Measurements from ENCODE around the gene EXOSC7.

EXOSC7 gene

GRCh38 chr3:44948239-44948638 lies 27.8 kb upstream of the EXOSC7 start:
- TF ChIP-seq REST (IDR thresholded peaks at IDR 0.05; ENCODE audit: low read depth) (no peak), TCF12 (IDR thresholded peaks at IDR 0.05; ENCODE audit: low read depth) (no peak), TEAD4 (IDR thresholded peaks at IDR 0.05) (no peak), ZBTB7A (IDR thresholded peaks at IDR 0.05; ENCODE audit: low read depth) (no peak), CEBPB (IDR thresholded peaks at IDR 0.05) (no peak), TAF1 (IDR thresholded peaks at IDR 0.05; ENCODE audit: low read depth) (no peak), EP300 (IDR thresholded peaks at IDR 0.05; ENCODE audit: borderline replicate concordance) (no peak), NFIC (IDR thresholded peaks at IDR 0.05) (no peak), USF1 (IDR thresholded peaks at IDR 0.05) (no peak), RAD21 (IDR thresholded peaks at IDR 0.05; ENCODE audit: low read depth) (no peak), YY1 (IDR thresholded peaks at IDR 0.05; ENCODE audit: low read depth) (no peak), FOXM1 (IDR thresholded peaks at IDR 0.05; ENCODE audit: borderline replicate concordance, low read depth) (no peak), CREB1 (IDR thresholded peaks at IDR 0.05; ENCODE audit: low read depth) (no peak), EGR1 (IDR thresholded peaks at IDR 0.05) (no peak), MAX (IDR thresholded peaks at IDR 0.05) (no peak)

- no peak for TF ChIP-seq TEAD4 (IDR thresholded peaks at IDR 0.05)
- no peak for TF ChIP-seq EP300 (IDR thresholded peaks at IDR 0.05; ENCODE audit: borderline replicate concordance)
- TF ChIP-seq MAX (IDR thresholded peaks at IDR 0.05), result no peak
- no peak for TF ChIP-seq REST (IDR thresholded peaks at IDR 0.05; ENCODE audit: low read depth)
- TF ChIP-seq TCF12 (IDR thresholded peaks at IDR 0.05; ENCODE audit: low read depth), result no peak
- no peak for TF ChIP-seq RAD21 (IDR thresholded peaks at IDR 0.05; ENCODE audit: low read depth)
- TF ChIP-seq USF1 (IDR thresholded peaks at IDR 0.05), result no peak
- TF ChIP-seq YY1 (IDR thresholded peaks at IDR 0.05; ENCODE audit: low read depth), result no peak
- TF ChIP-seq CEBPB (IDR thresholded peaks at IDR 0.05), result no peak
- TF ChIP-seq EGR1 (IDR thresholded peaks at IDR 0.05), result no peak
- no peak for TF ChIP-seq ZBTB7A (IDR thresholded peaks at IDR 0.05; ENCODE audit: low read depth)
- TF ChIP-seq TAF1 (IDR thresholded peaks at IDR 0.05; ENCODE audit: low read depth), result no peak
- TF ChIP-seq NFIC (IDR thresholded peaks at IDR 0.05), result no peak
- TF ChIP-seq FOXM1 (IDR thresholded peaks at IDR 0.05; ENCODE audit: borderline replicate concordance, low read depth), result no peak
- TF ChIP-seq CREB1 (IDR thresholded peaks at IDR 0.05; ENCODE audit: low read depth), result no peak
Observed at GRCh38 chr3:44950275-44950734, 25.7 kb upstream of the EXOSC7 start.

GRCh38 chr3:44952689-44953088 lies 23.4 kb upstream of the EXOSC7 start:
- TF ChIP-seq CEBPB (IDR thresholded peaks at IDR 0.05), result no peak
- no peak for TF ChIP-seq CREB1 (IDR thresholded peaks at IDR 0.05; ENCODE audit: low read depth)
- TF ChIP-seq ZBTB7A (IDR thresholded peaks at IDR 0.05; ENCODE audit: low read depth), result no peak
- no peak for TF ChIP-seq REST (IDR thresholded peaks at IDR 0.05; ENCODE audit: low read depth)
- TF ChIP-seq YY1 (IDR thresholded peaks at IDR 0.05; ENCODE audit: low read depth), result no peak

- no peak for TF ChIP-seq EGR1 (IDR thresholded peaks at IDR 0.05)
- TF ChIP-seq NFIC (IDR thresholded peaks at IDR 0.05), result no peak
- TF ChIP-seq ZBTB7A (IDR thresholded peaks at IDR 0.05; ENCODE audit: low read depth), result no peak
- TF ChIP-seq FOXM1 (IDR thresholded peaks at IDR 0.05; ENCODE audit: borderline replicate concordance, low read depth), result no peak
- no peak for TF ChIP-seq MAX (IDR thresholded peaks at IDR 0.05)
- TF ChIP-seq YY1 (IDR thresholded peaks at IDR 0.05; ENCODE audit: low read depth), result no peak
- no peak for TF ChIP-seq TAF1 (IDR thresholded peaks at IDR 0.05; ENCODE audit: low read depth)
- TF ChIP-seq RAD21 (IDR thresholded peaks at IDR 0.05; ENCODE audit: low read depth), result no peak
- no peak for TF ChIP-seq USF1 (IDR thresholded peaks at IDR 0.05)
- TF ChIP-seq CREB1 (IDR thresholded peaks at IDR 0.05; ENCODE audit: low read depth), result no peak
- no peak for TF ChIP-seq TCF12 (IDR thresholded peaks at IDR 0.05; ENCODE audit: low read depth)
- TF ChIP-seq REST (IDR thresholded peaks at IDR 0.05; ENCODE audit: low read depth), result no peak
- TF ChIP-seq CEBPB (IDR thresholded peaks at IDR 0.05), result no peak
- TF ChIP-seq TEAD4 (IDR thresholded peaks at IDR 0.05), result no peak
- TF ChIP-seq EP300 (IDR thresholded peaks at IDR 0.05; ENCODE audit: borderline replicate concordance), result no peak
Observed at GRCh38 chr3:44954304-44954703, 21.7 kb upstream of the EXOSC7 start.
